GM23338 (cell line): ENCODE data around the gene ADSS1.

ENCODE experiments used
- EZH2 ChIP-seq: fragments of 200-600 bp; sonication (generic); IDR thresholded peaks from one replicate; pipeline ENCODE4 v1.8.0; 2017; ENCODE audit warnings: antibody characterized with exemption, mild to moderate bottlenecking, low read depth; ENCODE audit not compliant: unreplicated experiment
- POLR2AphosphoS5 ChIP-seq: IDR thresholded peaks from 2 replicates; pipeline ENCODE4 v1.6.1; 2016; ENCODE audit warnings: antibody characterized with exemption, low read depth
- TF ChIP-seq, protein P1 (sequence below), 2 experiments: fragments of 200-600 bp in 1 of 2; sonication (generic) in 1 of 2; conservative IDR thresholded peaks; 2 replicates each; pipeline versions ENCODE4 v1.5.1 to v1.6.1; 2016 to 2017; ENCODE audit warnings: antibody characterized with exemption in 2 of 2, low read depth in 2 of 2, mild to moderate bottlenecking in 2 of 2, moderate library complexity in 1 of 2
- TF ChIP-seq, protein P2 (sequence below): IDR thresholded peaks from one replicate; pipeline ENCODE4 v1.6.1; 2018; ENCODE audit warnings: antibody characterized with exemption; ENCODE audit not compliant: unreplicated experiment

DNA sequence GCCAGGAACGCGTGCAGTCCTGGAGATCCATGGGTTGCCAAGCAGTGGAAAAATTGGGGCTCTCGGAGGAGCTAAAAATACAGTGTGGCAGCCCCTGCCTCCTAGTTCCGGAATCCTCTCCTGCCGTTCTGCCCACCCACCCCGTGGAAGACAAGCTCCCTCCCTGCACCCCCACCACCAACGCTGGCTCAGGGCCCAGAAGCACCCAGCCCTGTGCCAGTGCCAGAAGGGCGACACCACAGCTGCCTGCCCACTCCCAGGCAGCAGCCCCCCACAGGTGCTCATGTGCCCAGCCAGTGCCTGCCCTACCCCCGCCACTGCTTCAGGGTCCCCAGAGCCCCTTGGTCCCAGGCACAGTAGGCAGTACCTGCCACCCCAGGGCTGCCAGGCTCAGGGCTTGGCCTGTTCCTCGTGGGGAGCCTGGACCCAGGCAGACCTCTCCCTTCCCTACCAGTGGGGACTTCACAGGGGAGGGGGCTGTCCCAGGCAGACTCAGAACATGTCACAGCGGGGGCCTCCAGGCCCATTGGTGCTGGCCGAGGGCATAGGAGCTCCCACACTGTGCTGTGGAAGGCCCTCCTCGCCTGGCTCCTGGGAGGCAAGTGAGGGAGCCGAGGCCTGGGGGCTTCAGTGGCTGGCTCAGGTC, 27.2 kb upstream of the ADSS1 start:
- TF ChIP-seq, protein P1, sequence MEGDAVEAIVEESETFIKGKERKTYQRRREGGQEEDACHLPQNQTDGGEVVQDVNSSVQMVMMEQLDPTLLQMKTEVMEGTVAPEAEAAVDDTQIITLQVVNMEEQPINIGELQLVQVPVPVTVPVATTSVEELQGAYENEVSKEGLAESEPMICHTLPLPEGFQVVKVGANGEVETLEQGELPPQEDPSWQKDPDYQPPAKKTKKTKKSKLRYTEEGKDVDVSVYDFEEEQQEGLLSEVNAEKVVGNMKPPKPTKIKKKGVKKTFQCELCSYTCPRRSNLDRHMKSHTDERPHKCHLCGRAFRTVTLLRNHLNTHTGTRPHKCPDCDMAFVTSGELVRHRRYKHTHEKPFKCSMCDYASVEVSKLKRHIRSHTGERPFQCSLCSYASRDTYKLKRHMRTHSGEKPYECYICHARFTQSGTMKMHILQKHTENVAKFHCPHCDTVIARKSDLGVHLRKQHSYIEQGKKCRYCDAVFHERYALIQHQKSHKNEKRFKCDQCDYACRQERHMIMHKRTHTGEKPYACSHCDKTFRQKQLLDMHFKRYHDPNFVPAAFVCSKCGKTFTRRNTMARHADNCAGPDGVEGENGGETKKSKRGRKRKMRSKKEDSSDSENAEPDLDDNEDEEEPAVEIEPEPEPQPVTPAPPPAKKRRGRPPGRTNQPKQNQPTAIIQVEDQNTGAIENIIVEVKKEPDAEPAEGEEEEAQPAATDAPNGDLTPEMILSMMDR (conservative IDR thresholded peaks at IDR 0.05; ENCODE audit: low read depth in 2 of 2) = no peak
- TF ChIP-seq, protein P2, sequence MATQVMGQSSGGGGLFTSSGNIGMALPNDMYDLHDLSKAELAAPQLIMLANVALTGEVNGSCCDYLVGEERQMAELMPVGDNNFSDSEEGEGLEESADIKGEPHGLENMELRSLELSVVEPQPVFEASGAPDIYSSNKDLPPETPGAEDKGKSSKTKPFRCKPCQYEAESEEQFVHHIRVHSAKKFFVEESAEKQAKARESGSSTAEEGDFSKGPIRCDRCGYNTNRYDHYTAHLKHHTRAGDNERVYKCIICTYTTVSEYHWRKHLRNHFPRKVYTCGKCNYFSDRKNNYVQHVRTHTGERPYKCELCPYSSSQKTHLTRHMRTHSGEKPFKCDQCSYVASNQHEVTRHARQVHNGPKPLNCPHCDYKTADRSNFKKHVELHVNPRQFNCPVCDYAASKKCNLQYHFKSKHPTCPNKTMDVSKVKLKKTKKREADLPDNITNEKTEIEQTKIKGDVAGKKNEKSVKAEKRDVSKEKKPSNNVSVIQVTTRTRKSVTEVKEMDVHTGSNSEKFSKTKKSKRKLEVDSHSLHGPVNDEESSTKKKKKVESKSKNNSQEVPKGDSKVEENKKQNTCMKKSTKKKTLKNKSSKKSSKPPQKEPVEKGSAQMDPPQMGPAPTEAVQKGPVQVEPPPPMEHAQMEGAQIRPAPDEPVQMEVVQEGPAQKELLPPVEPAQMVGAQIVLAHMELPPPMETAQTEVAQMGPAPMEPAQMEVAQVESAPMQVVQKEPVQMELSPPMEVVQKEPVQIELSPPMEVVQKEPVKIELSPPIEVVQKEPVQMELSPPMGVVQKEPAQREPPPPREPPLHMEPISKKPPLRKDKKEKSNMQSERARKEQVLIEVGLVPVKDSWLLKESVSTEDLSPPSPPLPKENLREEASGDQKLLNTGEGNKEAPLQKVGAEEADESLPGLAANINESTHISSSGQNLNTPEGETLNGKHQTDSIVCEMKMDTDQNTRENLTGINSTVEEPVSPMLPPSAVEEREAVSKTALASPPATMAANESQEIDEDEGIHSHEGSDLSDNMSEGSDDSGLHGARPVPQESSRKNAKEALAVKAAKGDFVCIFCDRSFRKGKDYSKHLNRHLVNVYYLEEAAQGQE = no peak
- TF ChIP-seq POLR2AphosphoS5 (no peak), EZH2 (no peak)
